Body of pancreas (tissue), 4 donors: ENCODE data around the gene ATIC. TPM values are rescaled to one million over a fixed set of nuclear protein-coding genes. Genes with fewer than 3 reads are reported as not detected.

ENCODE experiments used
- ATAC-seq: fragments of 150-250 bp; one replicate; pipeline ENCODE4 v1.9.1; 2016
- DNase-seq, 4 donors: peaks; one replicate each; pipeline ENCODE4 v3.0.0-alpha.2; 2019
- H3K27ac ChIP-seq, 4 donors: fragments of 200-600 bp; sonication (generic); 1 replicate in 3 of 4; 2 replicates in 1 of 4; pipeline versions ENCODE4 v1.5.1 to v1.6.1; 2016 to 2019; ENCODE audit warnings: mild to moderate bottlenecking in 1 of 4, mixed read lengths in 1 of 4, moderate library complexity in 1 of 4
- H3K27me3 ChIP-seq, 2 donors: fragments of 200-600 bp; sonication (generic); one replicate each; pipeline ENCODE4 v1.6.0; 2016; ENCODE audit warnings: mild to moderate bottlenecking in 1 of 2
- H3K36me3 ChIP-seq, 2 donors: fragments of 200-600 bp; sonication (generic); replicated peaks in 1 of 2; 2 replicates each; pipeline ENCODE4 v1.5.1; 2016; ENCODE audit warnings: low read depth in 2 of 2; ENCODE audit not compliant: insufficient read depth in 1 of 2
- H3K4me1 ChIP-seq: fragments of 200-600 bp; sonication (generic); one replicate; pipeline ENCODE4 v1.6.0; 2016
- H3K4me3 ChIP-seq, 2 donors: fragments of 200-600 bp; sonication (generic); 1 replicate in 1 of 2; 2 replicates in 1 of 2; pipeline ENCODE4 v1.5.1; 2016 to 2019
- H3K9me3 ChIP-seq, 3 donors: fragments of 200-600 bp; sonication (generic); 1 replicate in 2 of 3; 2 replicates in 1 of 3; pipeline ENCODE4 v1.5.1; 2016
- POLR2A ChIP-seq, 3 donors: fragments of 450-650 bp; IDR thresholded peaks; one replicate each; pipeline ENCODE4 v1.6.1; 2016; ENCODE audit warnings: antibody characterized with exemption in 3 of 3, mild to moderate bottlenecking in 2 of 3
- WGBS, 2 donors: methylation state at CpG; one replicate each; pipeline ENCODE4 v1.1.5; 2017; 5-methylcytosine and 5-hydroxymethylcytosine counted together
- intact Hi-C: fragments of 100-400 bp; cut with DNase I; formaldehyde crosslinking; loops from one replicate; pipeline ENCODE4 v1.15.1; 2023
- total RNA-seq, 2 donors: library from RNA; depleted of rRNA; stranded (reverse); fragments of >200 nt; gene quantifications; one replicate each; pipeline ENCODE4 v1.1.0, GENCODE V29; 2016
- TF ChIP-seq, protein P1 (sequence below), 7 experiments: fragments of 450-650 bp in 4 of 7; fragments of 200-600 bp in 3 of 7; sonication (generic) in 3 of 7; IDR thresholded peaks; one replicate each; pipeline ENCODE4 v1.5.1; 2016 to 2019; ENCODE audit warnings: antibody characterized with exemption in 7 of 7

ATIC gene
- total RNA-seq, 2 donors from 2014 or later, result 30.3 to 38.1 TPM

DNA sequence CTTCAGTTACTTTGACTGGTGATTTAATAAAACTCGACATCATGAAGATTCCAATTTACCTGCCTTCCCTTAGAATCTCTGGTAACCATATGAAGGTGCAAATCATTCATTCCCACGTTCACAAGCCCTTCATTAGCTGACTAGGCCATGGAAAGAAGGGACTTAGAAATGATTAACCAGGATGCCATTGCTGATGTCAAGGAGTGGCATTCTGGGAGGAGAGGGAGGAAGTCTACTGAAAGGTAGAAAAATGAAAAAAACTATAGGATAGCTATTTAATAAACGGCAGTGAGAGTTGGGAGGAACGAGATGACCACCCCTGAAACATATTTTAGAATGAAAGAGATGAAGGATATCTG lies 1.4 kb downstream of the ATIC start:
- peak overlapping the region in 1 of 4 donors; percentile 81 for H3K27ac ChIP-seq
- TF ChIP-seq, protein P1, sequence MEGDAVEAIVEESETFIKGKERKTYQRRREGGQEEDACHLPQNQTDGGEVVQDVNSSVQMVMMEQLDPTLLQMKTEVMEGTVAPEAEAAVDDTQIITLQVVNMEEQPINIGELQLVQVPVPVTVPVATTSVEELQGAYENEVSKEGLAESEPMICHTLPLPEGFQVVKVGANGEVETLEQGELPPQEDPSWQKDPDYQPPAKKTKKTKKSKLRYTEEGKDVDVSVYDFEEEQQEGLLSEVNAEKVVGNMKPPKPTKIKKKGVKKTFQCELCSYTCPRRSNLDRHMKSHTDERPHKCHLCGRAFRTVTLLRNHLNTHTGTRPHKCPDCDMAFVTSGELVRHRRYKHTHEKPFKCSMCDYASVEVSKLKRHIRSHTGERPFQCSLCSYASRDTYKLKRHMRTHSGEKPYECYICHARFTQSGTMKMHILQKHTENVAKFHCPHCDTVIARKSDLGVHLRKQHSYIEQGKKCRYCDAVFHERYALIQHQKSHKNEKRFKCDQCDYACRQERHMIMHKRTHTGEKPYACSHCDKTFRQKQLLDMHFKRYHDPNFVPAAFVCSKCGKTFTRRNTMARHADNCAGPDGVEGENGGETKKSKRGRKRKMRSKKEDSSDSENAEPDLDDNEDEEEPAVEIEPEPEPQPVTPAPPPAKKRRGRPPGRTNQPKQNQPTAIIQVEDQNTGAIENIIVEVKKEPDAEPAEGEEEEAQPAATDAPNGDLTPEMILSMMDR (IDR thresholded peaks at IDR 0.05), result no peak
- TF ChIP-seq POLR2A (IDR thresholded peaks at IDR 0.05), result no peak
- no peaks in the 10 kb centered on the region for H3K27me3 ChIP-seq
- intact Hi-C loops, result no loop called here
- no peak overlapping the region for H3K4me3 ChIP-seq
- H3K4me1 ChIP-seq, result peaks cover 17% of the 10 kb centered on the region
- WGBS, 2 donors, result 68% methylated on average over 4 of the region's 4 CpGs
- H3K9me3 ChIP-seq, result no peaks in the 10 kb centered on the region
- ATAC-seq (no peak), DNase-seq (no peak)
- no peaks in the 10 kb centered on the region for H3K36me3 ChIP-seq

DNA sequence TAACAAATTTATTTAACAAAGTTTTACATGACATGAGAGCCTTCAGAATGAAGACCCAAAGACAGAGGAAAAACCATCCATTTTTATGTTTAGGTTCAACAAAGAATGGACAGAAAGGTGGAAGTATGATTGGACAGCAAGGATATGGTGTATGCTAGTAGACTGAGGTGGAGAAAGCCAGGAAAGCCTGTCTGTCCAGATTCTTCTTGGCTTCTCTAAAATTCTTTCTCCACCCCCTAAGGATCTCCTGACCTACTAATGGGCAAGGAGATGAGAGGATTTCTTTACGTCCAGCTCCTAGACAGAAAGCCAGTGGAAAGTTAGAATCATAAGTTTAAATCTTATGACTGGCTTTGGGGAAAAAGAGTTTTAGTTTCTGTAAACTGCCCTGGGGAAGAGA lies 3.0 kb downstream of the ATIC start:
- DNase-seq (no peak), ATAC-seq (no peak)
- intact Hi-C loops, result no loop called here
- TF ChIP-seq POLR2A (IDR thresholded peaks at IDR 0.05), result no peak
- TF ChIP-seq, protein P1 (IDR thresholded peaks at IDR 0.05), result no peak
- Histone ChIP-seq H3K4me1 (peaks cover 17% of the 10 kb centered on the region), H3K27ac (no peak overlapping the region), H3K36me3 (peaks cover 0 to 6% of the 10 kb centered on the region in 2 donors), H3K4me3 (no peak overlapping the region), H3K27me3 (no peaks in the 10 kb centered on the region), H3K9me3 (no peaks in the 10 kb centered on the region)
- WGBS, 2 donors, result 64 to 79% methylated on average over 1 of the region's 1 CpG

DNA sequence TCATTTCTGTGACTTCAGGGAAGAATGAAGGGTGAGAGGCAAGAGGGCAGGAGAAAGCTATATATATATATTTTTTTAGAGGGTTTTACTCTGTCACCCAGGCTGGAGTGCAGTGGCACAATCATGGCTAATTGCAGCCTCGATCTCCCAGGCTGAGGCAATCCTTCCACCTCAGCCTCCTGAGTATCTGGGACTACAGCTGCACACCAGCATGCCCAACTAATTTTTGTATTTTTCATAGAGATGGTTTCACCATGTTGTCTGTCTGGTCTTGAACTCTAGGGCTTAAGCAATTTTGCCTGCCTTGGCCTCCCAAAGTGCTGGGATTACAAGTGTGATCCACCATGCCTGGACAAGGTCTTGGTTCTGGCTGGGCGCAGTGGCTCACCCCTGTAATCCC lies 3.4 kb downstream of the ATIC start:
- DNase-seq (no peak), ATAC-seq (no peak)
- TF ChIP-seq POLR2A (IDR thresholded peaks at IDR 0.05), result no peak
- TF ChIP-seq, protein P1 (IDR thresholded peaks at IDR 0.05), result no peak
- no peak overlapping the region for H3K4me3 ChIP-seq
- no peaks in the 10 kb centered on the region for H3K27me3 ChIP-seq
- 97 to 100% methylated on average over 1 to 2 of the region's 2 CpGs for WGBS, 2 donors
- H3K9me3 ChIP-seq, result no peaks in the 10 kb centered on the region
- H3K4me1 ChIP-seq, result peaks cover 17% of the 10 kb centered on the region
- H3K36me3 ChIP-seq, result peaks cover 0 to 8% of the 10 kb centered on the region in 2 donors
- intact Hi-C loops, result no loop called here
- H3K27ac ChIP-seq, result no peak overlapping the region

DNA sequence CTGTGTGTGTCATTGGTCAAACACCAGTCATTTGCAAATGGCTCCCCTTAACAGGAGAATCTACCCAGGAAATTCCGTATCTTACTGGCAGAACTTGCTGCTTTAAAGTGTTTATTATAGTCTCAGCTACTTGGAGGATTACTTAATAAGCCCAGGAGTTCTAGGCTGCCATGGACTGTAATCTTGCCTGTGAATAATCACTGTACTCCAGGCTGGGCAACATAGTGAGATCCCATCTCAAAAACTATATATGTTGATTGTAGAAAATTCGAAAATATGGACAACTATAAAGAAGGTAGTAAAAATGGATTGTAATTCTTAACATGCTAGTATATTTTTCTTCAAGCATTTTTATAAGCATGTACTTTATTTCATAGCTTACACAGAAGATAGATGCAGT lies 4.5 kb downstream of the ATIC start:
- intact Hi-C loops, result no loop called here
- 91 to 94% methylated on average over 2 of the region's 2 CpGs for WGBS, 2 donors
- DNase-seq (no peak), ATAC-seq (no peak)
- Histone ChIP-seq H3K4me1 (peaks cover 13% of the 10 kb centered on the region), H3K36me3 (peaks cover 0 to 8% of the 10 kb centered on the region in 2 donors), H3K9me3 (no peaks in the 10 kb centered on the region), H3K27me3 (no peaks in the 10 kb centered on the region), H3K4me3 (no peak overlapping the region), H3K27ac (no peak overlapping the region)
- no peak for TF ChIP-seq POLR2A (IDR thresholded peaks at IDR 0.05)
- TF ChIP-seq, protein P1 (IDR thresholded peaks at IDR 0.05), result no peak

DNA sequence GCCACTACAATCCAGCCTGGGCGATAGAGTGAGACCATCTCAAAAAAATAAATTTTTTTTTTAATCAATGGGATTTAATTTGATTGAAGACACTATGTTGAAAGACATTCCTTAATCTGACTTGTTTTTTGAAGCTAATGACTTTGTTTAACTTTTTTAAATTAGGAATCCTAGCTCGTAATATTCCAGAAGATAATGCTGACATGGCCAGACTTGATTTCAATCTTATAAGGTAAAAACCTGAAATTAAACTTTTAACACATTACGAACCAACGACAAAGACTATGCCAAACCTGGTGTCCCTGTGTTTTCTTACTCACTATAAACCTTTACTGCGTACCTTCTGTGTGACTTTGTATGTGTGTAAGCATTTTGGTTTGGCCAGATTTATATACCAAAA lies 7.6 kb downstream of the ATIC start:
- peaks cover 0 to 8% of the 10 kb centered on the region in 2 donors for H3K36me3 ChIP-seq
- H3K27ac ChIP-seq, result no peak overlapping the region
- no peak for TF ChIP-seq POLR2A (IDR thresholded peaks at IDR 0.05)
- TF ChIP-seq, protein P1 (IDR thresholded peaks at IDR 0.05), result no peak
- H3K27me3 ChIP-seq, result no peaks in the 10 kb centered on the region
- no peaks in the 10 kb centered on the region for H3K4me1 ChIP-seq
- ATAC-seq (no peak), DNase-seq (no peak)
- WGBS, 2 donors, result 98% methylated on average over 5 of the region's 5 CpGs
- intact Hi-C loops, result no loop called here
- no peak overlapping the region for H3K4me3 ChIP-seq
- no peaks in the 10 kb centered on the region for H3K9me3 ChIP-seq
